Endothelial cell of umbilical vein (primary cell): ENCODE results near the gene ACBD6. TPM values are rescaled to one million over a fixed set of nuclear protein-coding genes. Genes with fewer than 3 reads are reported as not detected.

Experiments
- BruUV-seq: library from RNA; stranded (reverse); fragments of 400-500 nt; replicated peaks from 2 replicates; lab custom pipeline; 2021; lab: Mats Ljungman, UMichigan
- CTCF ChIA-PET: fragments of 300-600, 350-600 bp; sonication (Branson Sonifier 250); formaldehyde crosslinking; loops from one replicate; lab custom pipeline; 2021; ENCODE audit warnings: antibody characterized with exemption, inconsistent platforms; lab: Charles Lee
- POLR2A ChIA-PET: fragments of 300-600, 350-600 bp; sonication (Branson Sonifier 250); formaldehyde crosslinking; loops from one replicate; lab custom pipeline; 2021; ENCODE audit warnings: antibody characterized with exemption, inconsistent platforms; lab: Charles Lee
- DNase-seq: peaks from one replicate; pipeline ENCODE4 v3.0.0-alpha.2; 2011; ENCODE audit warnings: low read depth, low spot score
- FAIRE-seq: peaks from 2 replicates; lab custom pipeline; 2011; peaks lifted over from hg19 to GRCh38; lab: Jason Lieb, UNC
- H2AFZ ChIP-seq: 2 replicates; pipeline ENCODE4 v1.6.0; 2012; ENCODE audit warnings: low read depth, low read length, control low read depth, inconsistent platforms
- H3K27ac ChIP-seq: 2 replicates; pipeline ENCODE4 v1.5.1; 2011; ENCODE audit warnings: low read depth, mild to moderate bottlenecking, control low read depth, low read length, moderate library complexity; ENCODE audit not compliant: insufficient read depth
- H3K27me3 ChIP-seq, 2 experiments: 2 replicates each; pipeline versions ENCODE4 v1.6.0 to v1.6.1; 2011; ENCODE audit warnings: low read length in 2 of 2, mixed read lengths in 1 of 2; ENCODE audit not compliant: control insufficient read depth in 2 of 2, insufficient read depth in 2 of 2
- H3K36me3 ChIP-seq, 2 experiments: 2 replicates in 1 of 2; 3 replicates in 1 of 2; pipeline ENCODE4 v1.5.1; 2011; ENCODE audit warnings: low read length in 2 of 2, mild to moderate bottlenecking in 1 of 2, moderate library complexity in 1 of 2; ENCODE audit not compliant: control insufficient read depth in 2 of 2, insufficient read depth in 2 of 2; ENCODE audit errors: extremely low read depth in 1 of 2
- H3K4me1 ChIP-seq: 3 replicates; pipeline ENCODE4 v1.5.1; 2011; ENCODE audit warnings: mild to moderate bottlenecking, low read length; ENCODE audit not compliant: control insufficient read depth, insufficient read depth; ENCODE audit errors: extremely low read depth
- H3K4me2 ChIP-seq: 2 replicates; pipeline ENCODE4 v1.6.1; 2011; ENCODE audit warnings: low read length, control low read depth, mixed read lengths; ENCODE audit not compliant: insufficient read depth
- H3K4me3 ChIP-seq, 3 experiments: fragments of 200-600 bp in 1 of 3; sonication (generic), shearing (Covaris generic) in 1 of 3; replicated peaks in 1 of 3; 2 replicates each; pipeline ENCODE4 v1.5.1; 2011 to 2016; ENCODE audit warnings: control low read depth in 3 of 3, low read length in 3 of 3, mild to moderate bottlenecking in 2 of 3, inconsistent platforms in 1 of 3, low read depth in 1 of 3, moderate library complexity in 1 of 3; ENCODE audit not compliant: insufficient read depth in 1 of 3
- H3K79me2 ChIP-seq: 2 replicates; pipeline ENCODE4 v1.6.0; 2012; ENCODE audit warnings: low read length, inconsistent platforms; ENCODE audit not compliant: control insufficient read depth, insufficient read depth
- H3K9ac ChIP-seq: replicated peaks from 2 replicates; pipeline ENCODE3; 2011; ENCODE audit warnings: low read length, control low read depth; ENCODE audit not compliant: insufficient read depth; ENCODE audit errors: extremely low read depth
- H3K9me1 ChIP-seq: replicated peaks from 3 replicates; pipeline ENCODE4 v1.6.0; 2011; ENCODE audit warnings: mild to moderate bottlenecking, low read length; ENCODE audit not compliant: control insufficient read depth, insufficient read depth; ENCODE audit errors: extremely low read depth
- H3K9me3 ChIP-seq: replicated peaks from 2 replicates; pipeline ENCODE4 v1.5.1; 2012; ENCODE audit warnings: low read length, inconsistent platforms; ENCODE audit not compliant: control insufficient read depth, insufficient read depth
- H4K20me1 ChIP-seq: replicated peaks from 2 replicates; pipeline ENCODE3; 2011; ENCODE audit warnings: mild to moderate bottlenecking, low read length; ENCODE audit not compliant: control insufficient read depth, insufficient read depth; ENCODE audit errors: extremely low read depth
- CTCF ChIP-seq, 2 donors: IDR thresholded peaks; 1 replicate in 1 of 2; 2 replicates in 1 of 2; pipeline ENCODE4 v1.5.1; 2011; ENCODE audit warnings: low read length in 2 of 2, mild to moderate bottlenecking in 2 of 2, moderate library complexity in 2 of 2, control low read depth in 1 of 2, inconsistent platforms in 1 of 2, low read depth in 1 of 2; ENCODE audit not compliant: insufficient read depth in 1 of 2; ENCODE audit errors: extremely low read depth in 1 of 2
- EZH2 ChIP-seq: IDR thresholded peaks from 2 replicates; pipeline ENCODE4 v1.6.1; 2012; ENCODE audit warnings: borderline replicate concordance, low read depth, mild to moderate bottlenecking, moderate library complexity, low read length, inconsistent platforms; ENCODE audit not compliant: severe bottlenecking
- FOS ChIP-seq: IDR thresholded peaks from 2 replicates; pipeline ENCODE4 v1.6.1; 2011; ENCODE audit warnings: mild to moderate bottlenecking, low read length, moderate library complexity, borderline replicate concordance; ENCODE audit not compliant: insufficient read depth
- POLR2AphosphoS5 ChIP-seq: IDR thresholded peaks from 2 replicates; pipeline ENCODE4 v1.6.1; 2012; ENCODE audit warnings: low read depth, mild to moderate bottlenecking, control low read depth, low read length, moderate library complexity; ENCODE audit not compliant: insufficient read depth
- dilution Hi-C: fragments of 300-500 bp; cut with MboI; formaldehyde crosslinking; loops from one replicate; pipeline ENCODE4 v1.15.0; 2019; ENCODE audit warnings: low sequenced_read_pairs; ENCODE audit not compliant: extremely low pct_ligation_motif_present
- intact Hi-C: fragments of 100-400 bp; cut with micrococcal nuclease; formaldehyde crosslinking; loops from one replicate; pipeline ENCODE4 v1.10.0; 2022
- polyA plus RNA-seq, 4 experiments: library from polyadenylated mRNA; depleted of rRNA in 3 of 4; stranded (reverse) in 3 of 4; unstranded in 1 of 4; fragments of >200 nt; gene quantifications; 2 replicates each; pipeline versions ENCODE4 v1.2.1 to v1.2.3, GENCODE V29; 2011 to 2012; ENCODE audit warnings: missing spikeins in 1 of 4
- total RNA-seq: library from RNA; stranded (reverse); gene quantifications from 2 replicates; pipeline ENCODE4 v1.2.3, GENCODE V29; 2021

Gene ACBD6
- total and polyA plus RNA-seq, 2 donors (not counting 3 experiments of a cell fraction or from before 2014, with no cell fraction given), result 55.6 to 56.4 TPM

DNA sequence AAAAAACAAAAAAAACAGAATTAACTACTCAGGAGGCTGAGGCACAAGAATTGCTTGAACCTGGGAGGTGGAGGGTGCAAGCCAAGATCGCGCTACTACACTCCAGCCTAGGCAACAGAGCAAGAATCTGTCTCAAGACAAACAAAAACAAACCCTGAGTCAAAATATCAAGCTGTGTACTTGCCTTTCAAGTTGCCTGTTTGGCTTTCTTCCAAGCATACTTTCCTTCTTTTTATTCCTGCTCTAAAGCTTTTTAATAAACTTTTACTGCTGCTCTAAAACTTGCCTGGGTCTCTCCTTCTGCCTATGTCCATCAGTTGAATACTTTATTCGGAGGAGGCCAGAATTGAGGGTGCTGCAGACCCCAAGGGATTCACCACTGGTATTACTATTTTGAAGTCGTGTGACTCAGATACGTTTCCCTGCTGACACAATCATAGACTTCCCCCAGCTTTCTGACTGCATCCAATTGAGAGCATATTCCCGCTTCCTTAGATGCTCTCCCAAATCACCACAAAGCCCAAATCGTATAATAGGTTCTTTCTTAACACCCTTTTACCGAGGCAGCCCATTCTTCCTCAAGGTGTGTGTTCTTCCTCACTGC lies 3.5 kb upstream of the ACBD6 start:
- DNase-seq, result peak; percentile 56
- TF ChIP-seq CTCF (IDR thresholded peaks at IDR 0.05; ENCODE audit: extremely low read depth in 1 of 2, insufficient read depth in 1 of 2, low read depth in 1 of 2, low read length in 2 of 2), result no peak
- TF ChIP-seq EZH2, result no peak
- peak; percentile 31 for TF ChIP-seq FOS
- TF ChIP-seq POLR2AphosphoS5, result peak; percentile 19
- peaks cover 11% of the 10 kb centered on the region for H3K79me2 ChIP-seq
- no peaks in the 10 kb centered on the region for H3K36me3 ChIP-seq
- H3K9me1 ChIP-seq, result no peaks in the 10 kb centered on the region
- no peak overlapping the region for H3K9ac ChIP-seq
- H3K27me3 ChIP-seq, result no peaks in the 10 kb centered on the region
- H2AFZ ChIP-seq, result peak overlapping the region; percentile 48
- H3K4me2 ChIP-seq, result peak overlapping the region; percentile 28
- no peak for FAIRE-seq
- H3K27ac ChIP-seq, result peak overlapping the region; percentile 39
- no peaks in the 10 kb centered on the region for H4K20me1 ChIP-seq
- BruUV-seq, result no TSS peak
- POLR2A ChIA-PET, result no interaction called here
- dilution Hi-C loops, result loop anchor here (25.0 kb wide), 1 partner anchor 356 kb away; no protein-coding TSS in a partner anchor
- intact Hi-C loops, result no loop called here
- H3K4me1 ChIP-seq, result peaks cover 28% of the 10 kb centered on the region
- no peak overlapping the region for H3K4me3 ChIP-seq
- CTCF ChIA-PET, result interaction anchor here (1.0 to 1.5 kb wide), 4 partner anchors 10 to 357 kb away, joined by 3 to 8 read pairs (median 5); no protein-coding TSS in a partner anchor
- H3K9me3 ChIP-seq, result no peaks in the 10 kb centered on the region
